ENCODE data around the gene TSR1.

TSR1 gene

GRCh38 chr17:2336215-2336851 is at the start of gene TSR1:
Gene TSR1 (minus strand): TSS chr17:2336457. CDS start chr17:2336427, 30 bp downstream.
- peak; percentile 80 to 83 for DNase-seq (ENCODE audit: extremely low read depth in 1 of 2, low read depth in 1 of 2)

- no peak for DNase-seq (ENCODE audit: extremely low read depth in 1 of 2, low read depth in 1 of 2)
These were observed 49.3 kb upstream of the TSR1 start for GRCh38 chr17:2385240-2386210.

- no peak for DNase-seq (ENCODE audit: extremely low read depth in 1 of 2, low read depth in 1 of 2)
These were observed 48.3 kb upstream of the TSR1 start for GRCh38 chr17:2384439-2385127.

GRCh38 chr17:2383628-2384167 is 47.4 kb upstream of the TSR1 start:
- DNase-seq (ENCODE audit: extremely low read depth in 1 of 2, low read depth in 1 of 2): no peak

- no peak for DNase-seq (ENCODE audit: extremely low read depth in 1 of 2, low read depth in 1 of 2)
These were observed 44.8 kb upstream of the TSR1 start for GRCh38 chr17:2380950-2381649.

- DNase-seq (ENCODE audit: extremely low read depth in 1 of 2, low read depth in 1 of 2): no peak
These were observed 44.1 kb upstream of the TSR1 start for GRCh38 chr17:2380226-2380922.

- no peak for DNase-seq (ENCODE audit: extremely low read depth in 1 of 2, low read depth in 1 of 2)
These were observed 43.4 kb upstream of the TSR1 start for GRCh38 chr17:2379489-2380225.

- no peak for DNase-seq (ENCODE audit: extremely low read depth in 1 of 2, low read depth in 1 of 2)
These were observed 42.6 kb upstream of the TSR1 start for GRCh38 chr17:2378905-2379304.

GRCh38 chr17:2377659-2378058 is 41.4 kb upstream of the TSR1 start:
- DNase-seq (ENCODE audit: extremely low read depth in 1 of 2, low read depth in 1 of 2): no peak

- DNase-seq (ENCODE audit: extremely low read depth in 1 of 2, low read depth in 1 of 2): no peak
These were observed 39.9 kb upstream of the TSR1 start for GRCh38 chr17:2376107-2376506.

GRCh38 chr17:2375406-2375805 is 39.1 kb upstream of the TSR1 start:
- no peak for DNase-seq (ENCODE audit: extremely low read depth in 1 of 2, low read depth in 1 of 2)

GRCh38 chr17:2374549-2375285 is 38.5 kb upstream of the TSR1 start:
- DNase-seq (ENCODE audit: extremely low read depth in 1 of 2, low read depth in 1 of 2): no peak

- no peak for DNase-seq (ENCODE audit: extremely low read depth in 1 of 2, low read depth in 1 of 2)
These were observed 36.9 kb upstream of the TSR1 start for GRCh38 chr17:2373179-2373578.

- no peak for DNase-seq (ENCODE audit: extremely low read depth in 1 of 2, low read depth in 1 of 2)
These were observed 36.4 kb upstream of the TSR1 start for GRCh38 chr17:2372681-2373080.

- no peak for DNase-seq (ENCODE audit: extremely low read depth in 1 of 2, low read depth in 1 of 2)
These were observed 35.9 kb upstream of the TSR1 start for GRCh38 chr17:2372180-2372579.

- no peak for DNase-seq (ENCODE audit: extremely low read depth in 1 of 2, low read depth in 1 of 2)
These were observed 35.2 kb upstream of the TSR1 start for GRCh38 chr17:2371183-2372130.

GRCh38 chr17:2370211-2370589 is 33.9 kb upstream of the TSR1 start:
- no peak for DNase-seq (ENCODE audit: extremely low read depth in 1 of 2, low read depth in 1 of 2)
